LHCN-M2 (cell line): ENCODE measurements around the gene STARD7. TPM values are rescaled to one million over a fixed set of nuclear protein-coding genes. Genes with fewer than 3 reads are reported as not detected.

Experiments used
- DNase-seq: peaks from one replicate; pipeline ENCODE4 v3.0.0-alpha.2; 2012; ENCODE audit warnings: low read depth
- total RNA-seq: library from RNA; depleted of rRNA; stranded (reverse); fragments of >200 nt; gene quantifications from 2 replicates; pipeline ENCODE4 v1.2.3, GENCODE V29; 2014; rRNA removed

STARD7 gene
- total RNA-seq, 1 experiment from 2014 or later: 168 TPM

DNA sequence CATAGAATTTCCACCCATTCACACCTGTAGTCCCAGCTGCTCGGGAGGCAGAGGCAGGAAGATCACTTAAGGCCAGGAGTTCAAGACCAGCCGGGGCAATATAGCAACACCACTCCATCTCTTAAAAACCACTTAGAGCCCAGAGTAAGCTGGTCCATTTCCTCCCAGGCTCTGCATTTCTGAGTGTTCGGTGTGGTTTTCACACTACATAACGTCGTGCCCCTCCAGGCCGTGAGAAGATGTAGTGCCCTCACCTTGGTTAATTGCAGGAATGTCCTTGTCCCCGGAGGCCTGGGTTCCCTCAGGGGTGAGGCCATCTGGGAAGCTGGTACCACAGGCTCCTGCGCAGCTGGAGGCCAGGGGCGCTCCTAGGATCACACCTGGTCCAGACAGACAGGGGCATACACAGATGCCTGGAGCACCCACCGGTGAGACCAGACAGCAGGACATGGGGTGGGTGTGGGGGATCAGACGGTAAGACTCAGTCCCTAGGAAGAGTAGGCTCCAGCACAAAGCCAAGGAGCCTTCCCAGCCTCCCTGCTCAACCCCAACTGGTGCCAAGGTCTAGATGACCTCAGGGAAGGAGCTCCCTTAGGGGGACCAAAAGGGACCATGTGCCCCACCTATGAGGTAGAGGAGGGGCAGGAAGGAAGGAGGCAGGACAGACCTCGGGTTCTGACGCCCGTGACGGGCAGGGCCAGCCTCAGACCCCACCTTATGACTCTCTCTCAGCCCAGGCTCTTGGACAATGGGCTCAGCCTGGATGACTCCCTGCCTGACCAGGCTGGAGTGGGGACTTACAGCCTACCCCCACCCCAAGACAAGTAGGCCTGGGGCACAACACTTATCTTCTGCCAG is 71.1 kb downstream of the STARD7 start:
- DNase-seq: no peak

DNA sequence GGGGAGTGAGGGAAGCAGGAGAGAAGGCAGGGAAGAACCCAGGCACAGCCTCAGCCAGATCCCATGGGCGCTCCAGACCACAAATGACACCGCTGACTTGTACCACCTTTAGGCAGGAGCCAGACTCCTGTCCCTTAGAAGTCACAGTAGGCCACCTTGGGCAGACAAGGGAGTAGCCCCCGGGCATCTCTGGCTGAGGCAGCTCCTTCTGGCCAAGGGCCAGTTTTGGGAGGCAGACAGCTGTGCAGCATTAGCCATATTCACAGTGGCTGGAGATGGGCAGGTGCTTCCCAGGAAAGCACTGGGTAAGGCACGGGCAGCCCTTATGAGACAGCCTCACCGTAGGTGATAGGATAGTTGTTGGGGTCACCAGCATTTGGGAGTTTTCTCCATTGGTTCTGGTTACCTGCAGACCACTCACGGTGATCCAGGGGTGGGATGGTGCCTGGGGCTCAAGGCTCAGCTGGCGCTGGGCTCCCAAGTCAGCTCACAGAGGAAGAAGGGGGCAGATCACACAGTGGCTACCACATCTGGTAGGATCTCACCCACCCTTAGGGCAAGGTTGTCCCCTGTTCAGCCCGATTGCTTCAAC is 72.4 kb downstream of the STARD7 start:
- no peak for DNase-seq

DNA sequence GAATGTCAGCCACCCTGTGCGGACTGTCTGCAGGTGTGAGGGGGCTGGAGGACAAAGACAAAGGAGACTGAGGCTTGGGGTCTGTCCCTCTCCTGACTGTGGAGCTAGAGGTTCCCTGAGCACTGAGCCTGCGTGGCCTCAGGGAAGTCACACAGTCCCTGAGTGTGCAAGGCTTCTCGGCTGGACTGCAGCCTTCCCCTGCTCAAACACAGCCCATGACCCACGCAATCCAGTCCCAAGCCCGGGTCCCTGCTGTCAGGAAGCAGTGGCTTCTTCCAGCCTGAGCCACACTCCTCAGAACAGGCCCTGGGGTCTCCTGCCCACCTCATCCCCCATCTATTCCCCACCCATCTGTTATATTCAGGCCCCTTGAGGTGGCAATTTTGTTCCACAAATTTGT is 73.0 kb downstream of the STARD7 start:
- DNase-seq: no peak

DNA sequence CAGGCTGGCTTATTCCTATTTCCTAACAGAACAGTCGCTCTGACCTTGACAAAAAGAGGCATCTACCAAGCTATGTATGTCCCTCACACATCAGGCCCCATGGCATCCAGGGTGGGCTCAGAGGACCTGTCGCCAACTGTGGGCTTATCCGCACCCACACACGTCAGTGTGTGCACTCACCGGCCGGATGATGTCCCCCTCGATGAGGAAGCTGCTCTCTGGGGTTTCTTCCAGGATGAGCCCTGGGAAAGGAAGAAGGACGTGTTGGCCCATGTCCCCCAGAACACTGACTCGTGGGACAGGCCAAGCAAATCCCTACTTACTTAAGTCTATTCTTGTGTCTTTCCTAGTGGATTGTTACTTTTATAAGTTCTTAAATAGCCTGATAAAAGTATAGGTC is 73.5 kb downstream of the STARD7 start:
- no peak for DNase-seq

Other genes with a start within 250 kb of the STARD7 start
- 13.5 and 15.5 TPM in 2 replicates for gene ANKRD36C, start 217.0 kb downstream of the STARD7 start, total RNA-seq
- gene GPAT2, start 173.9 kb downstream of the STARD7 start, total RNA-seq: not detected in 2 replicates
- not detected in 2 replicates for gene ADRA2B, start 92.3 kb downstream of the STARD7 start, total RNA-seq
- not detected in 2 replicates for gene ASTL, start 70.3 kb downstream of the STARD7 start, total RNA-seq
- 0.23 and 0.71 TPM in 2 replicates for gene DUSP2, start 63.4 kb downstream of the STARD7 start, total RNA-seq
- gene TMEM127, start 57.2 kb upstream of the STARD7 start, total RNA-seq: 28.7 and 34.6 TPM in 2 replicates
- gene CIAO1, start 57.4 kb upstream of the STARD7 start, total RNA-seq: 110 and 112 TPM in 2 replicates
- gene SNRNP200, start 96.7 kb upstream of the STARD7 start, total RNA-seq: 35.3 and 44.3 TPM in 2 replicates
- gene ITPRIPL1, start 116.5 kb upstream of the STARD7 start, total RNA-seq: 0.34 and 0.83 TPM in 2 replicates
- gene NCAPH, start 126.9 kb upstream of the STARD7 start, total RNA-seq: 38.7 and 42.4 TPM in 2 replicates